Gastroesophageal sphincter (tissue), 4 donors: ENCODE results near the gene SLC35F3. TPM values are rescaled to one million over a fixed set of nuclear protein-coding genes. Genes with fewer than 3 reads are reported as not detected.

Experiments used
- ATAC-seq: fragments of 150-250 bp; one replicate; pipeline ENCODE4 v1.9.1; 2016; ENCODE audit warnings: mild to moderate bottlenecking, moderate library complexity
- H3K27ac ChIP-seq, 4 donors: fragments of 200-600 bp; sonication (generic) in 3 of 4; 1 replicate in 3 of 4; 2 replicates in 1 of 4; pipeline ENCODE4 v1.5.1; 2016 to 2019
- H3K27me3 ChIP-seq: fragments of 200-600 bp; sonication (generic); one replicate; pipeline ENCODE4 v1.5.1; 2019
- H3K36me3 ChIP-seq, 2 donors: fragments of 200-600 bp; sonication (generic); one replicate each; pipeline ENCODE4 v1.5.1; 2019; ENCODE audit warnings: control low read depth in 1 of 2
- H3K4me1 ChIP-seq, 3 donors: fragments of 200-600 bp; sonication (generic); 1 replicate in 2 of 3; 2 replicates in 1 of 3; pipeline ENCODE4 v1.5.1; 2016 to 2019; ENCODE audit warnings: control low read depth in 2 of 3
- H3K4me3 ChIP-seq, 2 donors: fragments of 200-600 bp; sonication (generic); one replicate each; pipeline ENCODE4 v1.5.1; 2019; ENCODE audit warnings: mild to moderate bottlenecking in 1 of 2, moderate library complexity in 1 of 2
- H3K9me3 ChIP-seq, 3 donors: fragments of 200-600 bp; sonication (generic); one replicate each; pipeline ENCODE4 v1.5.1; 2017 to 2019; ENCODE audit warnings: control low read depth in 2 of 3
- EP300 ChIP-seq: sonication (generic); formaldehyde crosslinking; IDR thresholded peaks from one replicate; pipeline ENCODE4 v1.6.1; 2017; ENCODE audit warnings: antibody characterized with exemption, mild to moderate bottlenecking
- POLR2A ChIP-seq, 2 donors: fragments of 450-650 bp; IDR thresholded peaks; one replicate each; pipeline ENCODE4 v1.6.1; 2017; ENCODE audit warnings: antibody characterized with exemption in 2 of 2, mild to moderate bottlenecking in 2 of 2, moderate library complexity in 1 of 2
- POLR2AphosphoS5 ChIP-seq: sonication (generic); formaldehyde crosslinking; IDR thresholded peaks from one replicate; pipeline ENCODE4 v1.6.1; 2017; ENCODE audit warnings: antibody characterized with exemption
- WGBS, 2 donors: methylation state at CpG; one replicate each; pipeline ENCODE4 v1.1.5; 2018; ENCODE audit warnings: low coverage in 1 of 2; 5-methylcytosine and 5-hydroxymethylcytosine counted together
- total RNA-seq, 4 donors: library from RNA; depleted of rRNA; stranded (reverse); fragments of >200 nt; gene quantifications; one replicate each; pipeline ENCODE4 v1.1.0, GENCODE V29; 2016
- TF ChIP-seq, protein P1 (sequence below), 4 experiments: fragments of 200-600 bp in 2 of 4; fragments of 450-650 bp in 2 of 4; sonication (generic) in 1 of 4; IDR thresholded peaks; one replicate each; pipeline ENCODE4 v1.5.1; 2017 to 2019; ENCODE audit warnings: antibody characterized with exemption in 4 of 4, mild to moderate bottlenecking in 2 of 4, moderate library complexity in 2 of 4

SLC35F3 gene
- total RNA-seq, 4 donors from 2014 or later, result 0.16 to 0.62 (median 0.54) TPM; not detected in 1

DNA sequence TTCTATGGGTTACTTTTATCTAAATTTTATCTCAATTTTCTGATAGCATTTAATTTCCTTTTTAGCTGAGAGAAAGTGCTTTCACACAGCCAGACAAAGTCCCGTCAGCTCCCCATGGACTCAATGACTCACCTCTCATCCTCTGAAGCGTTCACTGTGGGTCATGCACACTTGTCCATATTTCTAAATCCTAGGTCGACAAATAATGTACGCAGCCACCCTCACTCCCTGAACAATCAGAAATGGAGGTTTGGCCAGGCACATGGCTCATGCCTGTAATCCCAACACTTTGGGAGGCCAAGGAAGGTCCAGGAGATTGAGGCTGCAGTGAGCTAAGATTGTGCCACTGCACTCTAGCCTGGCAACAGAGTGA is 426.4 kb downstream of the SLC35F3 start:
- Histone ChIP-seq H3K9me3 (peaks cover 0 to under 1% (median 0%) of the 10 kb centered on the region in 3 donors), H3K4me3 (no peak overlapping the region), H3K36me3 (no peaks in the 10 kb centered on the region), H3K27me3 (peaks cover 28% of the 10 kb centered on the region), H3K27ac (no peak overlapping the region), H3K4me1 (peaks cover 0 to 13% (median 0%) of the 10 kb centered on the region in 3 donors)
- no peak for ATAC-seq
- no peak for TF ChIP-seq POLR2AphosphoS5
- TF ChIP-seq, protein P1, sequence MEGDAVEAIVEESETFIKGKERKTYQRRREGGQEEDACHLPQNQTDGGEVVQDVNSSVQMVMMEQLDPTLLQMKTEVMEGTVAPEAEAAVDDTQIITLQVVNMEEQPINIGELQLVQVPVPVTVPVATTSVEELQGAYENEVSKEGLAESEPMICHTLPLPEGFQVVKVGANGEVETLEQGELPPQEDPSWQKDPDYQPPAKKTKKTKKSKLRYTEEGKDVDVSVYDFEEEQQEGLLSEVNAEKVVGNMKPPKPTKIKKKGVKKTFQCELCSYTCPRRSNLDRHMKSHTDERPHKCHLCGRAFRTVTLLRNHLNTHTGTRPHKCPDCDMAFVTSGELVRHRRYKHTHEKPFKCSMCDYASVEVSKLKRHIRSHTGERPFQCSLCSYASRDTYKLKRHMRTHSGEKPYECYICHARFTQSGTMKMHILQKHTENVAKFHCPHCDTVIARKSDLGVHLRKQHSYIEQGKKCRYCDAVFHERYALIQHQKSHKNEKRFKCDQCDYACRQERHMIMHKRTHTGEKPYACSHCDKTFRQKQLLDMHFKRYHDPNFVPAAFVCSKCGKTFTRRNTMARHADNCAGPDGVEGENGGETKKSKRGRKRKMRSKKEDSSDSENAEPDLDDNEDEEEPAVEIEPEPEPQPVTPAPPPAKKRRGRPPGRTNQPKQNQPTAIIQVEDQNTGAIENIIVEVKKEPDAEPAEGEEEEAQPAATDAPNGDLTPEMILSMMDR (IDR thresholded peaks at IDR 0.05), result no peak
- no peak for TF ChIP-seq EP300
- no peak for TF ChIP-seq POLR2A (IDR thresholded peaks at IDR 0.05)
- WGBS, 2 donors, result 75% methylated on average over 4 of the region's 4 CpGs; no CpG with 5 or more reads in 1 of the 2 donors

DNA sequence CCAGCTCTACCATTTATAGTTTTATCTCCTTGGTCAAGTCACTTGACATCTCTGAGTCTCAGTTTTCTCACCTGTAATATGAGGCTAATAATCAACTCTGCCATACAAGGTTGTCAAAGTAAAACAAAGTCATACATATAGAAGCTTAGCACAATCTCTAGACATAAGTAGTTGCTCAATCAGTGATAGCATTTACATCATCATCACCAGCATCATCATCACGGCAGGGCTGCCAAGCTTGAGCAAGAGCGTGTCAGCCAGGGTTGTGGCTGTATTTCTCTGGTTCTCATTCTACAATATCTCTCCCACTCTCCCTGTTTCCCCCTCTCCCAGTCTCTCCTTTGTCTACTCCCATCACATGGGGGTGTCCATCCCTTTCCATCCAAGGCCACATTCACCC is 427.0 kb downstream of the SLC35F3 start:
- Histone ChIP-seq H3K4me1 (peaks cover 0 to 7% (median 0%) of the 10 kb centered on the region in 3 donors), H3K36me3 (no peaks in the 10 kb centered on the region), H3K4me3 (no peak overlapping the region), H3K27ac (no peak overlapping the region), H3K27me3 (peaks cover 22% of the 10 kb centered on the region), H3K9me3 (peaks cover 0 to 7% (median 0%) of the 10 kb centered on the region in 3 donors)
- no peak for ATAC-seq
- WGBS, 2 donors, result 75 to 86% methylated on average over 2 of the region's 2 CpGs
- TF ChIP-seq POLR2A (IDR thresholded peaks at IDR 0.05), result no peak
- TF ChIP-seq EP300, result no peak
- TF ChIP-seq POLR2AphosphoS5, result no peak
- TF ChIP-seq, protein P1 (IDR thresholded peaks at IDR 0.05), result no peak

DNA sequence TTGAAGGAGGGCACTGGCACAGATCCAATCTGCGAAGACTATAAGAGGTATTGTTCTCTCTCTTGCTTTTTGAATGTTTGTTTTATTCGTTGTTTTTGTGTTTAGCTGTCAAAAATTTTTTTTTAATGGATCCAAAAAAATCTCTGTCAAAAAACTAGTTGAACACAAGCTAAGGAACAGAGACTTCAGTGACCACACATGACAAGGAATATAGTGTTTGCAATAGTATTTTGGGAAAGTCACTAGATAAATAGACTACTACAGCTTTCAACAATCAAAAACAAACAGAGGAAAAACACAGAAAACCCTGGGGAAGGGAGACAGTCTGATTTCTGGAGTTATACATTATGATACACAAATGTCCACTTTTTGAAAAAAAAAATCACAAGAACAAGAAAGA is 431.9 kb downstream of the SLC35F3 start:
- Histone ChIP-seq H3K27ac (no peak overlapping the region), H3K27me3 (peaks cover 5% of the 10 kb centered on the region), H3K36me3 (no peaks in the 10 kb centered on the region), H3K4me3 (no peak overlapping the region), H3K4me1 (no peaks in the 10 kb centered on the region), H3K9me3 (peaks cover 0 to 36% (median 0%) of the 10 kb centered on the region in 3 donors)
- TF ChIP-seq, protein P1 (IDR thresholded peaks at IDR 0.05), result no peak
- no peak for TF ChIP-seq EP300
- no peak for TF ChIP-seq POLR2AphosphoS5
- no peak for TF ChIP-seq POLR2A (IDR thresholded peaks at IDR 0.05)
- 73 to 100% methylated on average over 2 of the region's 2 CpGs for WGBS, 2 donors
- no peak for ATAC-seq

DNA sequence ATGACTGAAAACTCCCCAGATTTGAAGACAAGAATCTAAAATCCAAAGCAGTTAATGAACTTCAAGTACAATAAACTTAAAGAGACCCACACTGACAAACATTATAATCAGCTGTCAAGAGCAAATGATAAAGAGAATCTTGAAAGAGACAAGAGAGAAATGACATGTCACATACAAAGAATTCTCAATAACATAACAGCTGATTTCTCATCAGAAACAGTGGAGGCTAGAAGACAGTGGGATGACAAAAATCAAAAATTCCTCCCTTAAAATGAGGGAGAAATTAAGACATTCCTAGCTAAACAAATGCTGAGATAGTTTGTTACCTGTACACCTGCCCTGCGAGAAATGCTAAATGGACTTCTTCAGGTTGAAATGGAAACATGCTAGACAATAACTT is 432.8 kb downstream of the SLC35F3 start:
- no peak overlapping the region for H3K27ac ChIP-seq
- TF ChIP-seq, protein P1 (IDR thresholded peaks at IDR 0.05), result no peak
- TF ChIP-seq EP300, result no peak
- TF ChIP-seq POLR2A (IDR thresholded peaks at IDR 0.05), result no peak
- no peak for TF ChIP-seq POLR2AphosphoS5
- no peak overlapping the region for H3K4me3 ChIP-seq
- H3K9me3 ChIP-seq, result peaks cover 0 to 36% (median 0%) of the 10 kb centered on the region in 3 donors
- no peaks in the 10 kb centered on the region for H3K4me1 ChIP-seq
- peaks cover 5% of the 10 kb centered on the region for H3K27me3 ChIP-seq
- no peak for ATAC-seq
- 100% methylated on average over 1 of the region's 1 CpG for WGBS, 2 donors
- H3K36me3 ChIP-seq, result no peaks in the 10 kb centered on the region

DNA sequence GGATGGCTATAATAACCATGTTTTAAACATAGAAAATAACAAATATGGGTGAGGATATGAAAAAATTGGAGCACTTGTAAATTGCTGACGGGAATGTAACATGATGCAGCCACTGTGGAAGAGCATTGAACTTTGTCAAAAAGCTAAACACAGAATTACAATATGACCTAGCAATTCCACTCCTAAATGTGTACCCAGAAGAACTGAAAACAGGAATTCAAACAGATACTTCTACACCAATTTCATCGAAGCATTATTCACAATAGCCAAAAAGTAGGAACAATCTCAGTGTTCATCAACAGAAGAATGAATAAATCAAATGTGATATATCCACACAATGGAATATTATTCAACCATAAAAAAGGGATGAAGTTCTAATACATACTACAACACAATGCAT is 436.1 kb downstream of the SLC35F3 start:
- Histone ChIP-seq H3K36me3 (no peaks in the 10 kb centered on the region), H3K27me3 (no peaks in the 10 kb centered on the region), H3K4me3 (no peak overlapping the region), H3K4me1 (no peaks in the 10 kb centered on the region), H3K9me3 (peaks cover 0 to 41% (median 0%) of the 10 kb centered on the region in 3 donors), H3K27ac (no peak overlapping the region)
- no peak for TF ChIP-seq POLR2A (IDR thresholded peaks at IDR 0.05)
- no peak for TF ChIP-seq POLR2AphosphoS5
- TF ChIP-seq, protein P1 (IDR thresholded peaks at IDR 0.05), result no peak
- TF ChIP-seq EP300, result no peak
- no peak for ATAC-seq
- 68 to 83% methylated on average over 2 of the region's 2 CpGs for WGBS, 2 donors
